SU-DHL-6 (cell line): ENCODE results near the gene ROBO2.

Experiments used
- EZH2phosphoT487 ChIP-seq: fragments of 200-600 bp; sonication (generic), shearing (Covaris generic); conservative IDR thresholded peaks from 2 replicates; pipeline ENCODE4 v1.6.1; 2018; ENCODE audit warnings: mild to moderate bottlenecking, antibody characterized with exemption, low read length, moderate library complexity, mixed read lengths
- TF ChIP-seq, protein P1 (sequence below): fragments of 200-600 bp; sonication (generic); IDR thresholded peaks from one replicate; pipeline ENCODE4 v1.5.1; 2017; ENCODE audit warnings: antibody characterized with exemption, mild to moderate bottlenecking, low read length, moderate library complexity; ENCODE audit not compliant: insufficient read depth, poor library complexity, severe bottlenecking

DNA sequence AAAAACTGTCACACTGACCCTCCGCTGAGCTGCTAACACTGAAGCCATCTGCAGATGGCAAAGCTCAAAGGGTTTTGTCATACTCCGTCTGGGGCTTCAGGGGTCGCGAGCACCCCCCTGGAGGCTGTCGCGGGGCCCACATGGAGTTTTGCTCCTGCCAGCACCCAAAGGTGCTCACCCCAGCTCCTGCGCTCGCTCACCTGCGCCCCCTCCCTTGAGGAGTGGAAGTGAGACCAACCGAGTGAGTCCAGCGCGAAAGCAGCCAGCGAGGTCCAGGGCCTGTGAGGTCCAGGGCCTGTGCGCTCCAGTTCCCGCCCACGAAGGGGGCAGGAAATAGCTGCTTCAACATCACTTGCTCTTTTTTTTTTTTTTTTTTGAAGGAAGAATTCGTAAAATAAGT, 208.5 kb downstream of the ROBO2 start:
- TF ChIP-seq EZH2phosphoT487: no peak
- TF ChIP-seq, protein P1, sequence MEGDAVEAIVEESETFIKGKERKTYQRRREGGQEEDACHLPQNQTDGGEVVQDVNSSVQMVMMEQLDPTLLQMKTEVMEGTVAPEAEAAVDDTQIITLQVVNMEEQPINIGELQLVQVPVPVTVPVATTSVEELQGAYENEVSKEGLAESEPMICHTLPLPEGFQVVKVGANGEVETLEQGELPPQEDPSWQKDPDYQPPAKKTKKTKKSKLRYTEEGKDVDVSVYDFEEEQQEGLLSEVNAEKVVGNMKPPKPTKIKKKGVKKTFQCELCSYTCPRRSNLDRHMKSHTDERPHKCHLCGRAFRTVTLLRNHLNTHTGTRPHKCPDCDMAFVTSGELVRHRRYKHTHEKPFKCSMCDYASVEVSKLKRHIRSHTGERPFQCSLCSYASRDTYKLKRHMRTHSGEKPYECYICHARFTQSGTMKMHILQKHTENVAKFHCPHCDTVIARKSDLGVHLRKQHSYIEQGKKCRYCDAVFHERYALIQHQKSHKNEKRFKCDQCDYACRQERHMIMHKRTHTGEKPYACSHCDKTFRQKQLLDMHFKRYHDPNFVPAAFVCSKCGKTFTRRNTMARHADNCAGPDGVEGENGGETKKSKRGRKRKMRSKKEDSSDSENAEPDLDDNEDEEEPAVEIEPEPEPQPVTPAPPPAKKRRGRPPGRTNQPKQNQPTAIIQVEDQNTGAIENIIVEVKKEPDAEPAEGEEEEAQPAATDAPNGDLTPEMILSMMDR: no peak
